SK-N-SH (cell line): Measurements from ENCODE around the gene MRPL53.

Experiments
- MEF2A ChIP-seq: IDR thresholded peaks from 2 replicates; pipeline ENCODE4 v1.4.0; 2012; ENCODE audit warnings: low read depth, borderline replicate concordance
- TF ChIP-seq, protein P1 (sequence below): fragments of 200-600 bp; sonication (generic); IDR thresholded peaks from 2 replicates; pipeline ENCODE4 v1.6.1; 2017; ENCODE audit warnings: antibody characterized with exemption, mild to moderate bottlenecking, moderate library complexity
- TF ChIP-seq, protein P2 (sequence below): fragments of 150-350 bp; IDR thresholded peaks from 2 replicates; pipeline ENCODE4 v1.6.1; 2016; ENCODE audit warnings: mild to moderate bottlenecking, low read depth, low read length
- TF ChIP-seq, protein P3 (sequence below): IDR thresholded peaks from 2 replicates; pipeline ENCODE4 v1.4.0; 2012; ENCODE audit warnings: low read depth, borderline replicate concordance

DNA sequence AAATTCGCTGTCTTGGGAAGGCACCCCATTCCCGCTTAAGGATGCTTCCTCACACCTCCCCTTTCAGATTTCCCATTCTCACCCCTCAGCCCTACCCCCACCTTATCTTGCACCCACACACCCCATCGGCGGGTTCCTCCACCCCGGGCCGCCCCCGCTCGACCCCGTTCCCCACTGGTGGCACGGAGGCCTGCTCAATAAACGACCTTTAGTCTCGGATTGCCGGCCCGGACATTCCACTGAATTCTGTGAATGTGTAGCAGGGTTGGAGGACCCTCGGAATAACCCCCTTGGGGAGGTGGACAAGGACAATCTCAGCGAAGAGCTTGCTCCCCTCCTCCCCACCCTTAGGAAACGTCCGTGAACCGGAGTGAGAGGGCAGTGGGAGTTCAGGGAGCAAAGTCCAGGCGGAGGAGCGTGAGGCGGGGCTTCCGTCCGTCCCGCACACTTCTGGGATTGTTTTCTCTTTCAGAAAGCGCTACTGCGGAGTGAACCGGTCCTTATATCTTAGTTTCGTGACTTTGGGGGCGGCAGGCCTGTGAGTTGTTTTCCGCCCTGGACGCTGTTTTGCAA is 29.8 kb upstream of the MRPL53 start:
- TF ChIP-seq, protein P1, sequence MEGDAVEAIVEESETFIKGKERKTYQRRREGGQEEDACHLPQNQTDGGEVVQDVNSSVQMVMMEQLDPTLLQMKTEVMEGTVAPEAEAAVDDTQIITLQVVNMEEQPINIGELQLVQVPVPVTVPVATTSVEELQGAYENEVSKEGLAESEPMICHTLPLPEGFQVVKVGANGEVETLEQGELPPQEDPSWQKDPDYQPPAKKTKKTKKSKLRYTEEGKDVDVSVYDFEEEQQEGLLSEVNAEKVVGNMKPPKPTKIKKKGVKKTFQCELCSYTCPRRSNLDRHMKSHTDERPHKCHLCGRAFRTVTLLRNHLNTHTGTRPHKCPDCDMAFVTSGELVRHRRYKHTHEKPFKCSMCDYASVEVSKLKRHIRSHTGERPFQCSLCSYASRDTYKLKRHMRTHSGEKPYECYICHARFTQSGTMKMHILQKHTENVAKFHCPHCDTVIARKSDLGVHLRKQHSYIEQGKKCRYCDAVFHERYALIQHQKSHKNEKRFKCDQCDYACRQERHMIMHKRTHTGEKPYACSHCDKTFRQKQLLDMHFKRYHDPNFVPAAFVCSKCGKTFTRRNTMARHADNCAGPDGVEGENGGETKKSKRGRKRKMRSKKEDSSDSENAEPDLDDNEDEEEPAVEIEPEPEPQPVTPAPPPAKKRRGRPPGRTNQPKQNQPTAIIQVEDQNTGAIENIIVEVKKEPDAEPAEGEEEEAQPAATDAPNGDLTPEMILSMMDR = no peak
- TF ChIP-seq, protein P2, sequence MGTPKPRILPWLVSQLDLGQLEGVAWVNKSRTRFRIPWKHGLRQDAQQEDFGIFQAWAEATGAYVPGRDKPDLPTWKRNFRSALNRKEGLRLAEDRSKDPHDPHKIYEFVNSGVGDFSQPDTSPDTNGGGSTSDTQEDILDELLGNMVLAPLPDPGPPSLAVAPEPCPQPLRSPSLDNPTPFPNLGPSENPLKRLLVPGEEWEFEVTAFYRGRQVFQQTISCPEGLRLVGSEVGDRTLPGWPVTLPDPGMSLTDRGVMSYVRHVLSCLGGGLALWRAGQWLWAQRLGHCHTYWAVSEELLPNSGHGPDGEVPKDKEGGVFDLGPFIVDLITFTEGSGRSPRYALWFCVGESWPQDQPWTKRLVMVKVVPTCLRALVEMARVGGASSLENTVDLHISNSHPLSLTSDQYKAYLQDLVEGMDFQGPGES = no peak
- TF ChIP-seq, protein P3, sequence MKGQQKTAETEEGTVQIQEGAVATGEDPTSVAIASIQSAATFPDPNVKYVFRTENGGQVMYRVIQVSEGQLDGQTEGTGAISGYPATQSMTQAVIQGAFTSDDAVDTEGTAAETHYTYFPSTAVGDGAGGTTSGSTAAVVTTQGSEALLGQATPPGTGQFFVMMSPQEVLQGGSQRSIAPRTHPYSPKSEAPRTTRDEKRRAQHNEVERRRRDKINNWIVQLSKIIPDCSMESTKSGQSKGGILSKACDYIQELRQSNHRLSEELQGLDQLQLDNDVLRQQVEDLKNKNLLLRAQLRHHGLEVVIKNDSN = no peak
- no peak for TF ChIP-seq MEF2A
